ENCODE results near the gene EVA1A. TPM values are rescaled to one million over a fixed set of nuclear protein-coding genes. Genes with fewer than 3 reads are reported as not detected.

Gene EVA1A
- total RNA-seq, 4 donors from 2014 or later: 1.3 to 1.6 TPM; not detected in 2

GRCh38 chr2:75522543-75523312 is 38.0 kb downstream of the EVA1A start:
- Histone ChIP-seq H3K36me3 (no peaks in the 10 kb centered on the region), H3K9me3 (no peaks in the 10 kb centered on the region), H3K27me3 (no peaks in the 10 kb centered on the region), H3K4me1 (no peaks in the 10 kb centered on the region), H3K27ac (no peak overlapping the region), H3K4me3 (no peak overlapping the region)
- DNase-seq (ENCODE audit: low spot score in 2 of 2): no peak
- no peak for TF ChIP-seq CTCF (IDR thresholded peaks at IDR 0.05)
- no peak for TF ChIP-seq POLR2A (IDR thresholded peaks at IDR 0.05)
- no peak for TF ChIP-seq EP300 (IDR thresholded peaks at IDR 0.05)
- WGBS, 2 donors: 84 to 85% methylated on average over 5 of the region's 5 CpGs

DNA sequence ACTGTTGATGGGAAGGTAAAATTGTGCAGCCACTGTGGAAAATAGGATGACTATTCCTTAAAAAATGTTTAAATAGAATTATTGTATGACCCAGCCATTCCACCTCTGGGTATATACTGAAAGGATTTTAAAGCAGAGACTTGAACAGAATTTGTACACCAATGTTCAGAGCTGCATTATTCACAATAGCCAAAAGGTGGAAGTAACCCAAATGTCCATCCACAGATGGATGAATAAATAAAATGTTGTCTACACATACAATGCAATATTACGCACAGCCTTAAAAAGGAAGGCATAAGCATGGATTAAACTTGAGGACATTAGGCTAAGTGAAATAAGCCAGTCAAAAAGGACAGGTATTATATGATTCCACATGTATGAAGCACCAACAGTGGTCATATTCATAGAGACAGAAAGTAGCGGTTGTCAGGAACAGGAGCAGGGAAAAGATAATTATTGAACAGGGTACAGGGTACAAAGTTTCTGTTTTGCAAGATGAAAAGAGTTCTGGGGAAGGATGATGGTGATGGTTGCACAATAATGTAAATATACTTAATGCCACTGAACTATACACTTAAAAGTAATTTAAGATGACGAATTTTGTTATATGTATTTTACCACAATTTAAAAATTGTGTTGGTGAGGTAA is 39.4 kb downstream of the EVA1A start:
- Histone ChIP-seq H3K9me3 (no peaks in the 10 kb centered on the region), H3K4me3 (no peak overlapping the region), H3K36me3 (no peaks in the 10 kb centered on the region), H3K27me3 (no peaks in the 10 kb centered on the region), H3K27ac (no peak overlapping the region), H3K4me1 (no peaks in the 10 kb centered on the region)
- TF ChIP-seq CTCF (IDR thresholded peaks at IDR 0.05): no peak
- no peak for TF ChIP-seq POLR2A (IDR thresholded peaks at IDR 0.05)
- TF ChIP-seq EP300 (IDR thresholded peaks at IDR 0.05): no peak
- WGBS, 2 donors: 95 to 97% methylated on average over 3 of the region's 3 CpGs
- DNase-seq (ENCODE audit: low spot score in 2 of 2): no peak

- Histone ChIP-seq H3K4me3 (no peak overlapping the region), H3K36me3 (no peaks in the 10 kb centered on the region), H3K4me1 (no peaks in the 10 kb centered on the region), H3K27ac (no peak overlapping the region), H3K27me3 (no peaks in the 10 kb centered on the region), H3K9me3 (no peaks in the 10 kb centered on the region)
- TF ChIP-seq CTCF (IDR thresholded peaks at IDR 0.05): no peak
- no peak for TF ChIP-seq POLR2A (IDR thresholded peaks at IDR 0.05)
- no peak for TF ChIP-seq EP300 (IDR thresholded peaks at IDR 0.05)
- DNase-seq (ENCODE audit: low spot score in 2 of 2): no peak
Observed at GRCh38 chr2:75519843-75520242, 40.9 kb downstream of the EVA1A start.

DNA sequence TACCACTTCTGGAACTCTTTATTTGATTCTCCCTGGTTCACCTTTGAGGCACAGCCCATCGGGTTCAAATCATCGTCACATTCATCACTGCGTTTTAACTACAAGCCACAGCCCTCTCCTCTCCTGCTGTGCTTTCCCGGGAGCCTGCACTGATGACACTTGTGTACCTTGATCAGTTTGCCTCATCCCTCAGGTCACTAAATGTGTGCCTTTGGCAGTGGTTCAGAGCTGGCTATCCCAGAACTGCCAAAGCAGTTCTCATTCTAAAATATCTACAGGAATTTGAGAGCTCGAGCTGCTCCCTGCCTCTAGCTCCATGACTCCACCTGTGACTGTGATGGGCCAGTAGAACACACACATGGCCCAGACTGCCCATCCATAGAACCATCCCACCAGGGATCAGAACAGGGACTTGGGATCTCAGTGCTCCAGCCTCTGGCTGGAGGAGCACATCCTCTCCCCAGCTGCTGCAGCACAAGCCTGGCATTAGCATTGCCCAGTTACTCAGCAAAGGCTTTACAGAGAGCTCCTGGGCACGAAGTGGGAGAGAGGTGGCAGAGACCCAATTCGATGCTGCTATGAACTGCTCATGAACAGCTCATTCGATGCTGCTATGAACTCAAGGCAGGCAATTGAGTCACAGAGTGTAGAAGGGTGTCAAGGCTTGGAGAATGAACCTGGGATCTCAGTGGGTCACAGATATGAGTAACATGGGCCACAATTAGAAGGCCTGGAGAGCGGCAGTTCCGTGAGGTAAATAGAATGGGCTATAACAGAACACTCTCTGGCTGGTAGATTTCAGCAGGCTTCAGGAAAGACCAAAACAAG is 41.9 kb downstream of the EVA1A start:
- TF ChIP-seq POLR2A (IDR thresholded peaks at IDR 0.05) (no peak), CTCF (IDR thresholded peaks at IDR 0.05) (no peak), EP300 (IDR thresholded peaks at IDR 0.05) (no peak)
- WGBS, 2 donors: 88 to 92% methylated on average over 10 of the region's 10 CpGs
- H3K4me3 ChIP-seq: no peak overlapping the region

More for the DNA sequence above, 41.9 kb downstream of the EVA1A start:
- Histone ChIP-seq H3K27ac (no peak overlapping the region), H3K36me3 (no peaks in the 10 kb centered on the region), H3K9me3 (no peaks in the 10 kb centered on the region), H3K4me1 (no peaks in the 10 kb centered on the region), H3K27me3 (no peaks in the 10 kb centered on the region)
- DNase-seq (ENCODE audit: low spot score in 2 of 2): no peak

All from tibial nerve (tissue), 4 donors.